Ishikawa (cell line): ENCODE measurements around the gene GPATCH4.

Experiments used
- CEBPB ChIP-seq: IDR thresholded peaks from 2 replicates; pipeline ENCODE4 v1.6.1; 2012
- CREB1 ChIP-seq: IDR thresholded peaks from 2 replicates; pipeline ENCODE4 v1.6.1; 2012; ENCODE audit warnings: low read depth
- EGR1 ChIP-seq: IDR thresholded peaks from 2 replicates; pipeline ENCODE4 v1.6.1; 2012
- EP300 ChIP-seq: IDR thresholded peaks from 2 replicates; pipeline ENCODE4 v1.6.1; 2012; ENCODE audit warnings: borderline replicate concordance
- FOXM1 ChIP-seq: IDR thresholded peaks from 2 replicates; pipeline ENCODE4 v1.6.1; 2012; ENCODE audit warnings: low read depth, borderline replicate concordance
- NFIC ChIP-seq: IDR thresholded peaks from 2 replicates; pipeline ENCODE4 v1.6.1; 2012
- RAD21 ChIP-seq: IDR thresholded peaks from 2 replicates; pipeline ENCODE4 v1.6.1; 2012; ENCODE audit warnings: low read depth
- TAF1 ChIP-seq: IDR thresholded peaks from 2 replicates; pipeline ENCODE4 v1.6.1; 2012; ENCODE audit warnings: low read depth, mild to moderate bottlenecking
- TCF12 ChIP-seq: IDR thresholded peaks from 2 replicates; pipeline ENCODE4 v1.6.1; 2012; ENCODE audit warnings: low read depth
- TEAD4 ChIP-seq: IDR thresholded peaks from 2 replicates; pipeline ENCODE4 v1.6.1; 2012
- YY1 ChIP-seq: IDR thresholded peaks from 2 replicates; pipeline ENCODE4 v1.6.1; 2012; ENCODE audit warnings: low read depth
- ZBTB7A ChIP-seq: IDR thresholded peaks from 2 replicates; pipeline ENCODE4 v1.6.1; 2012; ENCODE audit warnings: low read depth
- TF ChIP-seq, protein P1 (sequence below): IDR thresholded peaks from 2 replicates; pipeline ENCODE4 v1.6.1; 2012; ENCODE audit warnings: low read depth, mild to moderate bottlenecking
- TF ChIP-seq, protein P2 (sequence below): IDR thresholded peaks from 2 replicates; pipeline ENCODE4 v1.6.1; 2012
- TF ChIP-seq, protein P3 (sequence below): IDR thresholded peaks from 2 replicates; pipeline ENCODE4 v1.6.1; 2012

Gene GPATCH4

DNA sequence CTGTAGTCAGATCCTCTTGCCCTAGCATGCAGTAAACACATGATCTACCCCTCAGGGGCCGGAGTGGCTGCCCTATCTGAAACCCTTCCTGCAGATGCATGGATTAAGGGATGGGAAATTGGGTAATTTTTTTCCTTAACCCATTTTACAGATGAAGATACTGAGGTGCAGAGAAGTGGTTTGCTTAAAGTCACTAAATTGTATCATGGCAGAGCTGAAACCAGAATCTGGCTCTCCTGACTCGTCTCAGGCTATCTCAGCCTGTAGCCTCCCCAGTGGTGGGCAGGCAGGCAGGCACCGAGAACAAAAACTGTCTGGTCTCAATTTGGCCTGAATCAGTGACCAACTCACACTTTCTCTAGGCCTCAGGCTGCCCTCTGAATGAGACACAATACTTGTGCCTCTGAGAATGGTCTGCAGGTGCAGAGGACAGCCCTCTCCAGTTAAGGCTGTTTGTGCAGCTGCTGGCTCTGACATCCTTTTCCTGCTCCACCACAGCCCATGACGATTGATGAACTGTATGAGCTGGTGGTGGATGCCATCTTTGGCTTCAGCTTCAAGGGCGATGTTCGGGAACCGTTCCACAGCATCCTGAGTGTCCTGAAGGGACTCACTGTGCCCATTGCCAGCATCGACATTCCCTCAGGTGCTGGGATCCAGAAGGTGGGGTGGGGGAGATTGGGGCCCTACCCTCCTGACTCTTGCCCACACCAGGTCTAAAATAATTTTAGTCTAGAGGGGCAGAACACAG lies 8.2 kb downstream of the GPATCH4 start:
- TF ChIP-seq CREB1 = no peak
- no peak for TF ChIP-seq RAD21
- TF ChIP-seq NFIC = no peak
- TF ChIP-seq, protein P1, sequence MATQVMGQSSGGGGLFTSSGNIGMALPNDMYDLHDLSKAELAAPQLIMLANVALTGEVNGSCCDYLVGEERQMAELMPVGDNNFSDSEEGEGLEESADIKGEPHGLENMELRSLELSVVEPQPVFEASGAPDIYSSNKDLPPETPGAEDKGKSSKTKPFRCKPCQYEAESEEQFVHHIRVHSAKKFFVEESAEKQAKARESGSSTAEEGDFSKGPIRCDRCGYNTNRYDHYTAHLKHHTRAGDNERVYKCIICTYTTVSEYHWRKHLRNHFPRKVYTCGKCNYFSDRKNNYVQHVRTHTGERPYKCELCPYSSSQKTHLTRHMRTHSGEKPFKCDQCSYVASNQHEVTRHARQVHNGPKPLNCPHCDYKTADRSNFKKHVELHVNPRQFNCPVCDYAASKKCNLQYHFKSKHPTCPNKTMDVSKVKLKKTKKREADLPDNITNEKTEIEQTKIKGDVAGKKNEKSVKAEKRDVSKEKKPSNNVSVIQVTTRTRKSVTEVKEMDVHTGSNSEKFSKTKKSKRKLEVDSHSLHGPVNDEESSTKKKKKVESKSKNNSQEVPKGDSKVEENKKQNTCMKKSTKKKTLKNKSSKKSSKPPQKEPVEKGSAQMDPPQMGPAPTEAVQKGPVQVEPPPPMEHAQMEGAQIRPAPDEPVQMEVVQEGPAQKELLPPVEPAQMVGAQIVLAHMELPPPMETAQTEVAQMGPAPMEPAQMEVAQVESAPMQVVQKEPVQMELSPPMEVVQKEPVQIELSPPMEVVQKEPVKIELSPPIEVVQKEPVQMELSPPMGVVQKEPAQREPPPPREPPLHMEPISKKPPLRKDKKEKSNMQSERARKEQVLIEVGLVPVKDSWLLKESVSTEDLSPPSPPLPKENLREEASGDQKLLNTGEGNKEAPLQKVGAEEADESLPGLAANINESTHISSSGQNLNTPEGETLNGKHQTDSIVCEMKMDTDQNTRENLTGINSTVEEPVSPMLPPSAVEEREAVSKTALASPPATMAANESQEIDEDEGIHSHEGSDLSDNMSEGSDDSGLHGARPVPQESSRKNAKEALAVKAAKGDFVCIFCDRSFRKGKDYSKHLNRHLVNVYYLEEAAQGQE = no peak
- TF ChIP-seq FOXM1 = no peak

DNA sequence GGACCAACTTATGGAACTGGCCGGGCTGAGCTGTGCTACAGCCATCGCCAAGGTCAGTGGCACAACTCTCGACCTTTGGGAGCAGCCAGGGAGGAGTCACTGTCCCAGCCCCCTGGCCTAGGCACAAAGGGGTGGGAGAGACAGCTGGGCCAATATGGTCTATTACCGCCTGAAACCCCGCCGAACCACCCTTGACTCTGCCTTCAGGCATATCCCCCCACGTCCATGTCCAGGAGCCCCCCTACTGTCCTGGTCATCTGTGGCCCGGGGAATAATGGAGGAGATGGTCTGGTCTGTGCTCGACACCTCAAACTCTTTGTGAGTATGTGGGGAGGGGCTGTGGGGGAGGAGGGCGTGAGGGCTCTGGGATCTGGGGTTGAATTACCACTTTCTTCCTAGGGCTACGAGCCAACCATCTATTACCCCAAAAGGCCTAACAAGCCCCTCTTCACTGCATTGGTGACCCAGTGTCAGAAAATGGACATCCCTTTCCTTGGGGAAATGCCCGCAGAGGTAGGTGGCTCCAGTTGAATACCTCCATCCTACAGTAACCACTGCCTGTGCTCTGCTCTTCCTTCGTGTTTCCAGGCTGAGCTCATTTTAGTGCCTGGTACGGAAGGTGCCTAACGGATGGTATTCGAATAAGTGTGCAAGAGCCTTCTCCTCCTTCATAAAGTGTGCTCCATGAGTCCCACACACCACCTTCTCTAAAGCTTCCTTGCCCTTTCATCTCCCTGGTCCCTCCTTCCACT lies 8.9 kb downstream of the GPATCH4 start:
- no peak for TF ChIP-seq TEAD4
- TF ChIP-seq, protein P1 = no peak
- TF ChIP-seq CEBPB = no peak
- TF ChIP-seq CREB1 = no peak
- TF ChIP-seq TCF12 = no peak
- TF ChIP-seq EP300 = no peak
- TF ChIP-seq NFIC = no peak
- TF ChIP-seq RAD21 = no peak
- TF ChIP-seq TAF1 = no peak
- no peak for TF ChIP-seq ZBTB7A
- TF ChIP-seq, protein P2, sequence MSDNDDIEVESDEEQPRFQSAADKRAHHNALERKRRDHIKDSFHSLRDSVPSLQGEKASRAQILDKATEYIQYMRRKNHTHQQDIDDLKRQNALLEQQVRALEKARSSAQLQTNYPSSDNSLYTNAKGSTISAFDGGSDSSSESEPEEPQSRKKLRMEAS = no peak
- no peak for TF ChIP-seq FOXM1
- TF ChIP-seq YY1 = no peak
- TF ChIP-seq, protein P3, sequence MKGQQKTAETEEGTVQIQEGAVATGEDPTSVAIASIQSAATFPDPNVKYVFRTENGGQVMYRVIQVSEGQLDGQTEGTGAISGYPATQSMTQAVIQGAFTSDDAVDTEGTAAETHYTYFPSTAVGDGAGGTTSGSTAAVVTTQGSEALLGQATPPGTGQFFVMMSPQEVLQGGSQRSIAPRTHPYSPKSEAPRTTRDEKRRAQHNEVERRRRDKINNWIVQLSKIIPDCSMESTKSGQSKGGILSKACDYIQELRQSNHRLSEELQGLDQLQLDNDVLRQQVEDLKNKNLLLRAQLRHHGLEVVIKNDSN = no peak
- no peak for TF ChIP-seq EGR1

DNA sequence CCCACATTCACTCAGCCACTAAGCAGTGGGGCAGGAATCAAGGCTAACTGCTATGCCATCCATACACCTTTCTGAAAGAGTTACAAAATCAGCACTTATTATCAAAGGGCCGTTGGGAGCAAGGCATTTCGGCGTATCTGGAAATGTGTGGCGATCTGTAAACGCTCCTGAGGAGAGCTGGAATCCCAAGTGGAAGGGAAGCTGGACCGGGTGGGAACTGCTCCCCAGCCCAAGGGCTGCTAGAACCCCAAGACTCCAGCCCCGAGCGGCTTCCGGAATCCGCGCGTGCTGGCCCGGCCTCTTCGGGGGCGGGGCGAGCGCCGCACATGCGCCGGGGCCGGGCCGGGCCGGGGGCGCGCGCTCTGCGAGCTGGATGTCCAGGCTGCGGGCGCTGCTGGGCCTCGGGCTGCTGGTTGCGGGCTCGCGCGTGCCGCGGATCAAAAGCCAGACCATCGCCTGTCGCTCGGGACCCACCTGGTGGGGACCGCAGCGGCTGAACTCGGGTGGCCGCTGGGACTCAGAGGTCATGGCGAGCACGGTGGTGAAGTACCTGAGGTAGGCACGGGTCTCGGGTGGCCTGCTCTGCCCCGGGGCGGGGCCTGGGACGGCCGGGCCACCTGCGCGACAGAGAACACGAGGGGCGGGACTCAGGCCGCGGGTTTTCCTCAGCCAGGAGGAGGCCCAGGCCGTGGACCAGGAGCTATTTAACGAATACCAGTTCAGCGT lies 9.7 kb downstream of the GPATCH4 start, which contains the start of gene NAXE:
TSS of gene NAXE (plus strand) at position 345 of the 726 bp plus-strand sequence. CDS start at position 374, 29 bp downstream.
- TF ChIP-seq CREB1 (no peak), TCF12 (no peak), TAF1 (peak; percentile 73), EGR1 (peak; percentile 14; the same call in 1 of the 2 replicates), ZBTB7A (no peak)
- TF ChIP-seq, protein P2 = peak; percentile 28; the same call in 1 of the 2 replicates
- TF ChIP-seq, protein P1 = no peak

DNA sequence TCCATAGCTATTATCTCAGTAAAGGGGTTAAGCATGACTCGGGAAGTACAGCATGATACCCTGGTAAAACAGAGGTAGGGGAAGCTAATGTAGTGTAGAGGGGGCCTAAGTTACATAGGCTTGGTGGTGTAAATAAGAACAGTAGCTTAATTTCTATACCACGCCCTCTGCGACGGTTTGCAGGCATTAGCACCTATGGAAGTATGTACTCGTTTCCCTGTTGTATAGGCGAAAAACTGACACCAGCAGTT lies 10.2 kb downstream of the GPATCH4 start:
- TF ChIP-seq TCF12 (no peak), EGR1 (no peak), TAF1 (no peak), RAD21 (no peak)
- TF ChIP-seq, protein P3 = no peak
